ENCODE results near the gene RASEF.
"Not testable (repeated sequence)": the region's sequence is repeated elsewhere in the genome, so short reads cannot be mapped to it uniquely, and the experiment has no call there.

Gene RASEF

GRCh38 chr9:82968388-82968787, 94.6 kb downstream of the RASEF start:
- DNase-seq, result no peak

GRCh38 chr9:82961504-82962125, 101.3 kb downstream of the RASEF start:
- DNase-seq, result peak; percentile 78

- DNase-seq, result no peak
Measured at GRCh38 chr9:82957529-82958379, 105.2 kb downstream of the RASEF start.

GRCh38 chr9:82949203-82949602, 113.7 kb downstream of the RASEF start:
- DNase-seq, result no peak

- no peak for DNase-seq
Measured at GRCh38 chr9:82940376-82940775, 122.6 kb downstream of the RASEF start.

GRCh38 chr9:82939451-82939850, 123.5 kb downstream of the RASEF start:
- DNase-seq, result no peak

- DNase-seq, result no peak
Measured at GRCh38 chr9:82938426-82939218, 124.3 kb downstream of the RASEF start.

- DNase-seq, result not testable (repeated sequence)
Measured at GRCh38 chr9:82936561-82936960, 126.4 kb downstream of the RASEF start.

GRCh38 chr9:82934949-82935348, 128.0 kb downstream of the RASEF start:
- DNase-seq, result no peak

GRCh38 chr9:82934025-82934424, 128.9 kb downstream of the RASEF start:
- not testable (repeated sequence) for DNase-seq

- DNase-seq, result no peak
Measured at GRCh38 chr9:82930116-82930515, 132.8 kb downstream of the RASEF start.
